ENCODE results near the gene MBNL1.
"Not testable (repeated sequence)": the region's sequence is repeated elsewhere in the genome, so short reads cannot be mapped to it uniquely, and the experiment has no call there.

Gene MBNL1

DNA sequence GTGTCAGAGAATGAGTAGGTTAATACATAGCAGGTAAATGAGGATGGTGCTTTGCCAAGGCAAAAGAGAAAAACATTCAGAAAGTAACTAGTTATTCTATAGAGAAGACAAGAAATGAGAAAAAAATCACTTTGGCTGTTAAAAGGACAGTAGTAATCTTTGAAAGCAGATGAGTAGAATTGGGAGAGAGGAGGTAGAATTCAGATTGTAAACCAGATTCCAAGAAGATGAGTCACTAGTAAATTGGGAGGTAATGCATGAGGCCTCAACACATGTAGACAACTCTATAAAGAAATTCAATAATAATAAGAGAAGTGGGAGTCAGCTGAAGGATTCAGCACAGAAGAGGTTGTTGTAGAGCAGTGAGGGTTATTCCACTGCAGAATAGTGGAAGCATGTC lies 81.4 kb downstream of the MBNL1 start:
- DNase-seq: no peak

DNA sequence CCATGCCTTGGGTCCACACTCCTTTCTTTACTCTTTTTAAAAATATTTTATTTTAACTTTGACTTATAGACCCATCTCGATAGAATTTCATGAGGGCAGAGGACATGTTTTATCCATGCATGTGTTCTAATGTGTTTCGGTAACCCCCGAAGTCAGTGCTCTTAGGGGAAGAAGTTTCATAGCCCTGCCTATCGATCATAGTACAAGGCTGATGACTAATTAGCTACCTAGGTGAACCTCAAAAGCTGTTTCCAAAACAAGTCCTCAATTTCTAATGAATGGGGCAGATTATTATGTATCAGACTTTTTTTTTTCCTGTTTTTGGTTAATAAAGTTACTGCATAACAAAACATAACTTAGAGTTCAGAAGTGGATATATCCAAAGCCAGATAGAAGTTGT lies 82.0 kb downstream of the MBNL1 start:
- DNase-seq: no peak

DNA sequence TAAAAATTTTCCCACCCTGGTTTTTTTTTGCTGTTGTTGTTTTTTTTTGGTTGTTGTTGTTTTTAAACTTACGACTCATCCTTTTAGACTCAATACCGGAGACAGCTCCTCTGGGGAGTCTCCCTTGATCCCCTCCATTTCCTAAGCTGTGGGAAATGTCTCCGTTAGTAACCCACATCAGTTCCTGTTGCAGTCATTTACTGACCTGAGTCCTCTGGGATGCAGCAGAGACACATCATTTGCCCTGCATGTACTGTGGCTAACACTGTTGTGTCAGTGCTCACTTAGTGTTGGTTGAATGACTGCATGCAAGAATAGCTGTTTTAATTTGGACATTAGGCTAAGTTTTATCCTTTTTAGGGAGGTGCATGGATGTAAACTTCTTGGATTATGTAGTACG lies 83.8 kb downstream of the MBNL1 start:
- DNase-seq: no peak

DNA sequence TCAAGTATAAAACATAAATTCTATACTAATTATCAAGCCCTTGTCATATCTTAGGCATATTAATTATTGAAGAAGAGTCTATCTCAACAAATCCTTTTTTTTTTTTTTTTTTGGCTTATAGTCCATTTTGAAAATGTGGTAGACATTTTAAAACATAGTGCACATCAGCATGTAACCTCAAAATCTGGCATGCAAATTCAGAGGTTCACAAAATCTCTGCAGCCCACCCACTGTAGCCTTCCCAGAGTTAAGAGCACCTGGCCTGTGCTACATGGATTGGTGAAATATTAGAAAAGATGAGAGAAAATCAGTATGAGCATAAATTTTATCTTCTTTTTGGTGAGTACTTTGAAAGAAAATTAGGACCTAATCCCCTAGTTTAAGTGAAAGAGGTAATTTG lies 84.8 kb downstream of the MBNL1 start:
- no peak for DNase-seq

DNA sequence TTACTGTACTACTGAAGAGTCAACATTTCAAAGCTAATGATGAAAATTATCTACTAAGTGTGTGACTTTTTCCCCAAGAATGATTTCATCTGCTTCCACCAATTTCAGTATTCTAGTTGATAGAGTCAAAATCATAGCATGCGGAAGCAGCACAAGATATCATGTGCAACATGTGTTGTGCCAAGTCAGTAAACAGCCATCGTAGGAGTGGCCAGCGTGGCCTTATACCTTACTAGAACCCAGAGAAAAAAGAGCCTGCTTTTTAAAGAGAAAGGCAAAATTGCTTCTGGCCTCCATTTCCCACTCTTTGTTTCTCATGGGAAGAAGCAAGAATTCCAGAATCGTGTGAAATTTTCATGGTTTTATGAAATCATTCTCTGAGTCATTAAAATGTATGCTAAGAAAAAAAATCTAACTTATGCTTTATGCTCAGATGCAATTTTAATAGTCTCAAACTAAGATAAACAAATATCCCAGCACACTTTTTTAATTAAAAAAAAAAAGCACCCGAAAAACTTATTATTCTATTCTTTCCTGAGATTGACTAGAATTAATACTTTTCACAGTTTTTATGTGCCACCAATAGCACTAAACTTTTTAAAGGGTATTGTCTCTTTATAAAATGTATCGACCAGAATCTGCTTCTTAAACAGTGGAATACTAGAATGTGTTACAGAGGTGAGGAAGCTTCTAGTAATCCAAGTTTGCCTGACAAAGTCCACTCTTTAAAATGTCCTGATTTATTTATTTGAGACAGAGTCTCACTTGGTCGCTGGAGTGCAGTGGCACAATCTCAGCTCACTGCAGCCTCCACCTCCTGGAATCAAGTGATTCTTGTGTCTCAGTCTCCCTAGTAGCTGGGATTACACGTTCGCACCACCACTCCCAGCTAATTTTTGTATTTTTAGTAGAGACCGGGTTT lies 87.3 kb downstream of the MBNL1 start:
- no peak for DNase-seq

DNA sequence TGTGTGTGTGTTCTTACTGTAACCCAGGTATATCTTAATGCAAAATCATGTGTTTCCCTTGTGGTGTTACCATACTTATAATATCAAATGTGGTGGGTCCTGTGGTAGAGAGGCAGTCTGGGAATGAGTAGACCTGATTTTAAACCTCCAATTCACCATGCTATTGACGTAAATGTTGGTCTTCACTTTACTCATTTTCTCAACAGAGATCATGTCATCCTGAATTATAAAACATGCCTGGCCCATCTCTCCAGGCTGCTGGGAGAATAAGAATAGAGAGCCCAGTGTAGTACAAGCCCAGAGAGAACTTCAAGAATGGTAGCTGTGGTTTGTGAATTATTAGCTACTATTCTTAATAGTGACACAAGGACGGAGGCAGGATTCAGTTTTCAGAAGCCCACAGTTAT lies 88.1 kb downstream of the MBNL1 start:
- no peak for DNase-seq

DNA sequence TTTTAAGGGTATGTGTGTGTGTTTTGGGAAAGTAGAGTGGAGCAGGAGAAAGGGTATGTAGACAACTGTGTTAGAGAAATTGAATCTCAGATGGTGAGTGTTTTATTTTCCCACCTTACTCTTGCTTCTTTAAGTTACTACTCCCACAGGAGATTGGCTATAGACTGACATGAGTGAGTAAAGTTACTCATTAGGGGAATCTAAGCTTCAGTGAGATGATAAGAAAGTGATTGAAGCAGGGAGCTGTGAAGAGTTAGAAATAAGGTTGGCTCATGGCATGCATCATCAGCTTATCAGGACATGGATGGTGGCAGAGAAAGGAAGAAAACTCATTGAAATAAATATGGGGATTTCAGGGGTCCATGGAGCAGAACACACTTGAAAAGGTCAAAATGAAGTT lies 88.9 kb downstream of the MBNL1 start:
- DNase-seq: no peak

DNA sequence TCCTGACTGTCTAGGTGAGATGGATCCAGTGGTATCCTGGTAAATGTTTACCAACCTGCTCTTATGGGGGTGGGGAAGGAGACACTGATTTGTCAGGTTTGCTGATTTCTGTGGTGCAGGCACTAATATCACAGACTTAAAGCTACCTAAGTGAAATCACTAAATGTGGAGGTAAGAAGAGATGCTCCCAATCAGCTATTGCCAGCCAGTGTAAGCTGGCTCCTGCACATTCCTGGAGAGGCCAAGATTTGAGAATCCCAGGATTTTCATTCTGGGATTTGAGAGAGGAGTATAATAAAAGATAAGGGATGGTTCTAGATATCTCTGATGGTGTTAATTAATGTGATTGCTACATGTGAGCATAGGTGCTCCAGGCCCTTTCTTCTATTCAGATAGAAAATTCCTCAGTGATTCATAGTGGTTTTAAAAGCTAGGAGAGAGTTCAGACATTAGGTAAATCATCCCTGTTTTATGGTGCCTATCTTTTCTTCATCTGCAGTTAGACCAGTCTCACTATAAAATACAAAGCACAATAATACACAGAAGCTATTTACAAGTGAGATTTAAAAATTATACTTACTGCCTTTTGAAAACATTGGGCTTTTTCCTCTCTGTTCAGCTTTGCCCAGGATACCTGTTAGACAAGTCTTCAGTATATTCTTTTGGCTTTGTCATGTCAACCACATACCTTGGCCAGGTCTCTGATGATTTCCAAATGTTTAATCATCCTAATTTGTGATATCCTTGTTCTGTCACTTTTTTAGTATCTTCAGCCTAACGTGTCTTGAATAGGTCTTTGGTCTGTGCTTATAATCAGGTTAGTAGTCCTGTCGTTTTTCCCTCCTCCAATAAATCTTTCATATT lies 90.9 kb downstream of the MBNL1 start:
- no peak for DNase-seq

GRCh38 chr3:152360302-152360701 lies 91.6 kb downstream of the MBNL1 start:
- no peak for DNase-seq

DNA sequence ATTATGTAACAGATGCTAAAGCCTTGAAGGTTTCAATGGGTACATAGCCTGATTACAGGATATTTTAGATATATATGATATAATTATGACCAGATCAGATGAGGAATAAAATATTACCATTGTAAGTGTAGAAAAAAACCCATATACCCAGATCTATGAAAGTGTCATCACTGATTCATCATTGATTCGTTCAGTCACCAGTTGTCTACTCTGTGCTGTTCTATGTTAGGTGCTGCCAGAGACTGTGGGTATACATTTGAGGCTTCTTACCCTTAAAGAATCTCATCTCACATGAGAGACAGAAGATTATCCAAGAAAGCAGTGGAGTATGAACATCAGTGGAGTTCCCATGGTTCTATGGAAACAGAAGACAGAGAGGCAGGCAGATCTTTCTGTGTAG lies 92.2 kb downstream of the MBNL1 start:
- DNase-seq: no peak

- DNase-seq: peak in 5 of 14 donors; percentile 20 to 37 (median 22)
Measured at GRCh38 chr3:152362086-152362485, 93.4 kb downstream of the MBNL1 start.

GRCh38 chr3:152364237-152364636 lies 95.5 kb downstream of the MBNL1 start:
- DNase-seq: no peak

DNA sequence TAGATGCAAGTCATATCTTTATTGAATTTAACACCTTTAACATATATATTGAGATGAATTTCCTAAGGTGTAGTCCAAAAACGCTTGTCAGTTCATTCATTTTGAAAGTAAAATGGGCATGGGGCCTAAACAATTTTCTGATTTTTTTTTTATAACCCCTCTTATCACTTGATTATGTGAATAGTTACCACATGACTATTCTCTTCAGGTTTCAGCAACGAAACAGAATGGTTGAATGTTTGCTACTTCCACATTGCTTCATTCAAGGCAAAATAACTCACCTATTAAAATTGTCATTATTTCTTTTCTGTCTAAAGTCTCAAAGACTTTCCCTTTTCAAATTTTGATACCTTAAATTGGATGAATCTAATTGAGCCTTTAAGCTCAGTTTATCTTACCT lies 96.4 kb downstream of the MBNL1 start:
- DNase-seq: no peak

GRCh38 chr3:152365766-152366593 lies 97.3 kb downstream of the MBNL1 start:
- no peak for DNase-seq

DNA sequence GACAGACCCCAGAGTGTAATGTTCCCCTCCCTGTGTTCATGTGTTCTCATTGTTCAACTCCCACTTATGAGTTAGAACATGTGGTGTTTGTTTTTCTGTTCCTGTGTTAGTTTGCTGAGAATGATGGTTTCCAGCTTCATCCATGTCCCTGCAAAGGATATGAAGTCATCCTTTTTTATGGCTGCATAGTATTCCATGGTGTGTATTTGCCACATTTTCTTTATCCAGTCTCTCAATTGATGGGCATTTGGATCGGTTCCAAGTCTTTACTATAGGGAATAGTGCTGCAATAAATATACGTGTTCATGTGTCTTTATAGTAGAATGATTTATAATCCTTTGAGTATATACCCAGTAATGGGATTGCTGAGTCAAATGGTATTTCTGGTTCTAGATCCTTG lies 98.5 kb downstream of the MBNL1 start:
- DNase-seq: not testable (repeated sequence)

DNA sequence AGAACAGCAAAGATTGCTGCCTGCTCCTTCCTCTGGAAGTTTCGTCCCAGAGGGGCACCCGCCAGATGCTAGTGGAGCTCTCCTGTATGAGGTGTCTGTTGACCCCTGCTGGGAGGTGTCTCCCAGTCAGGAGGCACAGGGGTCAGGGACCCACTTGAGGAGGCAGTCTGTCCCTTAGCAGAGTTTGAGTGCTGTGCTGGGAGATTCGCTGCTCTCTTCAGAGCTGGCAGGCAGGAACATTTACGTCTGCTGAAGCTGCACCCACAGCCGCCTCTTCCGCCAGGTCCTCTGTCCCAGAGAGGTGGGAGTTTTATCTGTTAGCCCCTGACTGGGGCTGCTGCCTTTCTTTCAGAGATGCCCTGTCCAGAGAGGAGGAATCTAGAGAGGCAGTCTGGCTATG lies 103.9 kb downstream of the MBNL1 start:
- DNase-seq: not testable (repeated sequence)

- DNase-seq: no peak
Measured at GRCh38 chr3:152373379-152373778, 104.7 kb downstream of the MBNL1 start.

- no peak for DNase-seq
Measured at GRCh38 chr3:152374262-152374990, 105.7 kb downstream of the MBNL1 start.

- no peak for DNase-seq
Measured at GRCh38 chr3:152375546-152375945, 106.8 kb downstream of the MBNL1 start.

- peak in 4 of 14 donors; percentile 19 to 39 (median 24) for DNase-seq
Measured at GRCh38 chr3:152376351-152377183, 107.8 kb downstream of the MBNL1 start.

GRCh38 chr3:152377184-152377570 lies 108.4 kb downstream of the MBNL1 start:
- no peak for DNase-seq
